H1 (cell line): ENCODE measurements around the gene HSPA1L.

Experiments
- CBX5 ChIP-seq: fragments of 300-800, 300-1000 bp; sonication (generic); IDR thresholded peaks from 2 replicates; pipeline ENCODE4 v1.7.1; 2016; ENCODE audit warnings: antibody characterized with exemption, low read length, low read depth
- EZH2 ChIP-seq: fragments of 200-600 bp; sonication (generic); IDR thresholded peaks from 2 replicates; pipeline ENCODE4 v1.7.1; 2012; ENCODE audit warnings: low read depth, mild to moderate bottlenecking, moderate library complexity, low read length, inconsistent platforms; ENCODE audit not compliant: severe bottlenecking
- HDAC2 ChIP-seq, 2 experiments: fragments of 300-600 bp in 1 of 2; sonication (generic) in 1 of 2; IDR thresholded peaks; 2 replicates each; pipeline ENCODE4 v1.6.1; 2011 to 2012; ENCODE audit warnings: low read depth in 2 of 2, low read length in 2 of 2, mild to moderate bottlenecking in 2 of 2, moderate library complexity in 2 of 2, borderline replicate concordance in 1 of 2, inconsistent platforms in 1 of 2
- KDM5A ChIP-seq: fragments of 200-600 bp; IDR thresholded peaks from 2 replicates; pipeline ENCODE4 v1.7.1; 2012; ENCODE audit warnings: mild to moderate bottlenecking, low read length, inconsistent platforms, mixed read lengths
- NRF1 ChIP-seq: IDR thresholded peaks from 2 replicates; pipeline ENCODE4 v1.6.1; 2011; ENCODE audit warnings: mild to moderate bottlenecking, low read depth, low read length, improper control_type of control experiment
- PHF8 ChIP-seq: fragments of 200-600 bp; sonication (generic); conservative IDR thresholded peaks from 2 replicates; pipeline ENCODE4 v1.7.1; 2012; ENCODE audit warnings: low read depth, mild to moderate bottlenecking, inconsistent platforms, low read length, moderate library complexity
- POLR2AphosphoS5 ChIP-seq: IDR thresholded peaks from 2 replicates; pipeline ENCODE4 v1.6.1; 2011; ENCODE audit warnings: low read depth, low read length
- POU5F1 ChIP-seq: IDR thresholded peaks from 2 replicates; pipeline ENCODE4 v1.6.1; 2011; ENCODE audit warnings: low read depth, mild to moderate bottlenecking, low read length, moderate library complexity
- RFX5 ChIP-seq: IDR thresholded peaks from 2 replicates; pipeline ENCODE4 v1.6.1; 2011; ENCODE audit warnings: low read depth, low read length, improper control_type of control experiment, borderline replicate concordance
- SUZ12 ChIP-seq: fragments of 200-600 bp; sonication (generic); IDR thresholded peaks from 2 replicates; pipeline ENCODE4 v1.6.1; 2012; ENCODE audit warnings: mild to moderate bottlenecking, inconsistent platforms, low read length, moderate library complexity, mixed read lengths
- TF ChIP-seq, protein P1 (sequence below): IDR thresholded peaks from 2 replicates; pipeline ENCODE4 v1.6.1; 2012; ENCODE audit warnings: inconsistent platforms
- TF ChIP-seq, protein P2 (sequence below): IDR thresholded peaks from 2 replicates; pipeline ENCODE4 v1.6.1; 2011; ENCODE audit warnings: low read depth, mild to moderate bottlenecking, low read length; ENCODE audit not compliant: insufficient read depth
- TF ChIP-seq, protein P3 (sequence below), 3 experiments: IDR thresholded peaks; 1 replicate in 2 of 3; 2 replicates in 1 of 3; pipeline versions ENCODE4 v1.5.1 to v1.6.1; 2011; ENCODE audit warnings: low read length in 3 of 3, mild to moderate bottlenecking in 3 of 3, inconsistent platforms in 2 of 3, low read depth in 1 of 3, moderate library complexity in 1 of 3; ENCODE audit not compliant: insufficient read depth in 1 of 3; ENCODE audit errors: control extremely low read depth in 1 of 3
- TF ChIP-seq, protein P4 (sequence below): IDR thresholded peaks from 2 replicates; pipeline ENCODE4 v1.6.1; 2011; ENCODE audit warnings: low read length, improper control_type of control experiment

DNA sequence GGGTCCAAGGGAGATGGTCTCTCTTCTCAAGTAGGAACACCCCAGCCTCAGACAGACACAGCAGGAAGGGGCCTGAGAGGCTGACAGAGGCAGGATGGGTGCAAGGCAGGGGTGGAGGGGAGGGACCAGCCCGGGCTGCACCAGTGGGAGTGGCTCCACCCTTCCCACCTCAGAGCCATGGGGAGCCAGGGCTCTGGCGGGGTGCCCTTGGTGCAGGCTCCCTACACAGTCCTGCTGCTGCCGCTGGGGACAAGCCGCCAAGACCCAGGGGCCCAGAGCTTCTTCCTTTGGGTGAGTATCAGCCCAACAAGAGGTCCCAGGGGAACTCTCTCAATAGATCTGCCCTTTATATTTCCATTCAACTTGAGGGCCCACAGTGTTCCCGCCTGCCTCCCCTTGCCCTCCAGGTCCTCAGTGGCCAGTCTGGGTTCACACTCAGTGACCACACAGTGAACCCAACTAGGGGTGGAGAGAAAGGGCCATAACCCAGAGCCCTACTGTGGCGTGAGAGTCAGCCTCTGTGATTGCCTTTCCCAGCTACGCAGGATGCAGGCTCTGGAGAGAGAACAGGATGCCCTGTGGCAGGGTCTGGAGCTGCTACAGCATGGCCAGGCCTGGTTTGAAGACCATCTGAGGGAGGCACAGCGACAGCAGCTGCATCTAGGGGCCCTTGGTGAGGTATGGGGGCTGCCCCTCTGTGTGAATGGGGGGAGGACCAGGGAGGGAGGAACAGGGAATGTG, 52.0 kb downstream of the HSPA1L start:
- TF ChIP-seq, protein P1, sequence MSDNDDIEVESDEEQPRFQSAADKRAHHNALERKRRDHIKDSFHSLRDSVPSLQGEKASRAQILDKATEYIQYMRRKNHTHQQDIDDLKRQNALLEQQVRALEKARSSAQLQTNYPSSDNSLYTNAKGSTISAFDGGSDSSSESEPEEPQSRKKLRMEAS: no peak
- no peak for TF ChIP-seq RFX5
- no peak for TF ChIP-seq POLR2AphosphoS5
- TF ChIP-seq, protein P2, sequence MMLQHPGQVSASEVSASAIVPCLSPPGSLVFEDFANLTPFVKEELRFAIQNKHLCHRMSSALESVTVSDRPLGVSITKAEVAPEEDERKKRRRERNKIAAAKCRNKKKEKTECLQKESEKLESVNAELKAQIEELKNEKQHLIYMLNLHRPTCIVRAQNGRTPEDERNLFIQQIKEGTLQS: no peak
- no peak for TF ChIP-seq KDM5A
- no peak for TF ChIP-seq POU5F1
- TF ChIP-seq EZH2: no peak
- TF ChIP-seq, protein P3, sequence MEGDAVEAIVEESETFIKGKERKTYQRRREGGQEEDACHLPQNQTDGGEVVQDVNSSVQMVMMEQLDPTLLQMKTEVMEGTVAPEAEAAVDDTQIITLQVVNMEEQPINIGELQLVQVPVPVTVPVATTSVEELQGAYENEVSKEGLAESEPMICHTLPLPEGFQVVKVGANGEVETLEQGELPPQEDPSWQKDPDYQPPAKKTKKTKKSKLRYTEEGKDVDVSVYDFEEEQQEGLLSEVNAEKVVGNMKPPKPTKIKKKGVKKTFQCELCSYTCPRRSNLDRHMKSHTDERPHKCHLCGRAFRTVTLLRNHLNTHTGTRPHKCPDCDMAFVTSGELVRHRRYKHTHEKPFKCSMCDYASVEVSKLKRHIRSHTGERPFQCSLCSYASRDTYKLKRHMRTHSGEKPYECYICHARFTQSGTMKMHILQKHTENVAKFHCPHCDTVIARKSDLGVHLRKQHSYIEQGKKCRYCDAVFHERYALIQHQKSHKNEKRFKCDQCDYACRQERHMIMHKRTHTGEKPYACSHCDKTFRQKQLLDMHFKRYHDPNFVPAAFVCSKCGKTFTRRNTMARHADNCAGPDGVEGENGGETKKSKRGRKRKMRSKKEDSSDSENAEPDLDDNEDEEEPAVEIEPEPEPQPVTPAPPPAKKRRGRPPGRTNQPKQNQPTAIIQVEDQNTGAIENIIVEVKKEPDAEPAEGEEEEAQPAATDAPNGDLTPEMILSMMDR (IDR thresholded peaks at IDR 0.05; ENCODE audit: control extremely low read depth in 1 of 3, insufficient read depth in 1 of 3, low read depth in 1 of 3, low read length in 3 of 3): no peak
- no peak for TF ChIP-seq SUZ12
- no peak for TF ChIP-seq HDAC2 (IDR thresholded peaks at IDR 0.05; ENCODE audit: borderline replicate concordance in 1 of 2, low read depth in 2 of 2, low read length in 2 of 2)
- TF ChIP-seq CBX5: no peak
- TF ChIP-seq, protein P4, sequence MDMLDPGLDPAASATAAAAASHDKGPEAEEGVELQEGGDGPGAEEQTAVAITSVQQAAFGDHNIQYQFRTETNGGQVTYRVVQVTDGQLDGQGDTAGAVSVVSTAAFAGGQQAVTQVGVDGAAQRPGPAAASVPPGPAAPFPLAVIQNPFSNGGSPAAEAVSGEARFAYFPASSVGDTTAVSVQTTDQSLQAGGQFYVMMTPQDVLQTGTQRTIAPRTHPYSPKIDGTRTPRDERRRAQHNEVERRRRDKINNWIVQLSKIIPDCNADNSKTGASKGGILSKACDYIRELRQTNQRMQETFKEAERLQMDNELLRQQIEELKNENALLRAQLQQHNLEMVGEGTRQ: no peak
- TF ChIP-seq NRF1: no peak
- TF ChIP-seq PHF8: no peak
